Kidney epithelial cell (primary cell): ENCODE results near the gene KRTAP10-12. TPM values are rescaled to one million over a fixed set of nuclear protein-coding genes. Genes with fewer than 3 reads are reported as not detected.

ENCODE experiments used
- DNase-seq: peaks from one replicate; pipeline ENCODE4 v3.0.0-alpha.2; 2010; ENCODE audit warnings: low read depth
- H3K27me3 ChIP-seq: 2 replicates; pipeline ENCODE4 v1.6.0; 2011; ENCODE audit warnings: low read length; ENCODE audit not compliant: control insufficient read depth, insufficient read depth
- H3K36me3 ChIP-seq: 2 replicates; pipeline ENCODE4 v1.5.1; 2011; ENCODE audit warnings: low read length; ENCODE audit not compliant: control insufficient read depth, insufficient read depth
- H3K4me3 ChIP-seq: 2 replicates; pipeline ENCODE4 v1.5.1; 2011; ENCODE audit warnings: low read depth, mild to moderate bottlenecking, control low read depth, low read length
- total RNA-seq: library from RNA; depleted of rRNA; stranded (reverse); fragments of >200 nt; gene quantifications from 2 replicates; pipeline ENCODE4 v1.2.3, GENCODE V29; 2015
- TF ChIP-seq, protein P1 (sequence below): IDR thresholded peaks from 2 replicates; pipeline ENCODE4 v1.5.1; 2011; ENCODE audit warnings: mild to moderate bottlenecking, moderate library complexity, low read length, control low read depth, inconsistent platforms; ENCODE audit not compliant: insufficient read depth, poor library complexity, severe bottlenecking

The KRTAP10-12 gene
- total RNA-seq, 1 donor from 2014 or later: not detected

DNA sequence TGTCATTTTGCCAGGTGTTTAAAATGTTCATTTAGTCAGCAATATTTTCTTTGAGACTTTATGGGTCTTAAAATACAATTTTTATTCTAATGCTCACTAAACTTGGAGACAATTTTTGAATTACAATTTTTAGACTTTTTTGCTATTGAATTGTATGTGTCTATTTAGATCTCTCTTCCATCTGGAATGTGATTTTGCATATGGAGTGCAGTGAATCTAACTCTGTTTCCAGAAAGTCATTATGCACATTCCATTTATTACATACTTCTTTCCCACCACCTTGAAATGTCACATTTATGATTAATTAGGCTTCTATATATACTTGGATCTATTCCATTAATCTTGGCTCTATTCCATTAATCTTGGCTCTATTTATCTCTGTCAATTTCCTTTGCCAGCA is 20.0 kb downstream of the KRTAP10-12 start:
- TF ChIP-seq, protein P1, sequence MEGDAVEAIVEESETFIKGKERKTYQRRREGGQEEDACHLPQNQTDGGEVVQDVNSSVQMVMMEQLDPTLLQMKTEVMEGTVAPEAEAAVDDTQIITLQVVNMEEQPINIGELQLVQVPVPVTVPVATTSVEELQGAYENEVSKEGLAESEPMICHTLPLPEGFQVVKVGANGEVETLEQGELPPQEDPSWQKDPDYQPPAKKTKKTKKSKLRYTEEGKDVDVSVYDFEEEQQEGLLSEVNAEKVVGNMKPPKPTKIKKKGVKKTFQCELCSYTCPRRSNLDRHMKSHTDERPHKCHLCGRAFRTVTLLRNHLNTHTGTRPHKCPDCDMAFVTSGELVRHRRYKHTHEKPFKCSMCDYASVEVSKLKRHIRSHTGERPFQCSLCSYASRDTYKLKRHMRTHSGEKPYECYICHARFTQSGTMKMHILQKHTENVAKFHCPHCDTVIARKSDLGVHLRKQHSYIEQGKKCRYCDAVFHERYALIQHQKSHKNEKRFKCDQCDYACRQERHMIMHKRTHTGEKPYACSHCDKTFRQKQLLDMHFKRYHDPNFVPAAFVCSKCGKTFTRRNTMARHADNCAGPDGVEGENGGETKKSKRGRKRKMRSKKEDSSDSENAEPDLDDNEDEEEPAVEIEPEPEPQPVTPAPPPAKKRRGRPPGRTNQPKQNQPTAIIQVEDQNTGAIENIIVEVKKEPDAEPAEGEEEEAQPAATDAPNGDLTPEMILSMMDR: no peak
- H3K36me3 ChIP-seq: no peaks in the 10 kb centered on the region
- peaks cover 25% of the 10 kb centered on the region for H3K27me3 ChIP-seq
- DNase-seq: no peak
- H3K4me3 ChIP-seq: no peak overlapping the region

DNA sequence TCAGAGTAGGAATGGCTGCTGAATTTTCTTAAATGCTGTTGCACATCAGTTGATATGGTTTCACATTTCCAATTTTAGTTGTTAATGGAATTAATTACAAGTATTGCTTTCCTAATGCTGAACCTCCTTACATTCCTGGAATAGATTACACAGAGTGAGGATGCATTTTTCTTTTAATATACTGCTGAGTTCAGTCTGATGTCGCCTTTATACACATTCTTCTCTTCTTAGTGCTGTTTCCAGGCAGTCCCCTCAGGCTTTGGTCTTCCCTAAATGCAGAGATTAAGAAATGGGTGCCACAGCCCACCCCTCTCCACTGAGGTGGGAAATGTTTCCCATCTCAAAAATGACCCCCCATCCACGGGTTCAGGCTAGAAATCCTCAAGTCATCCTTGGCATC is 21.1 kb downstream of the KRTAP10-12 start:
- TF ChIP-seq, protein P1: no peak
- Histone ChIP-seq H3K4me3 (no peak overlapping the region), H3K36me3 (no peaks in the 10 kb centered on the region), H3K27me3 (peaks cover 17% of the 10 kb centered on the region)
- no peak for DNase-seq

DNA sequence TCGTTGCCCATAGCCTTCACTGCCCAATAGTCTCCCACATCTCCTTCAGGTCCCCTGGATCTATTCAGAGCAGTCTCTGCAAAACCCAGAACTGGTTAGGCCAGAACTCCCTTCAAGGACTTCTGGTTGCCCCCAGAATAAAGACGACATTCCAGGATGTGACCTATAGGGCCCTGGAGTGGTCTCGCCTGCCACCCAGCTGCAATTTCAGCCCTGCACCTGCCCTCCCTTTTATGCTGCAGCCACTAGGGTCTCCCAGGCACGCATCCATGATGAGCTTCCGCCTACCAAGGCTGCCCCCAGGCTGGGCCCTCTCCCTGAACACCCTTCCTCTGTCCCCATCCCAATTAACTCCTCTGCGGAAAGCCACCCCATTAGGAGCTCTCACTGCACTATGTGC is 21.6 kb downstream of the KRTAP10-12 start:
- TF ChIP-seq, protein P1: no peak
- peaks cover 19% of the 10 kb centered on the region for H3K27me3 ChIP-seq
- DNase-seq: no peak
- H3K36me3 ChIP-seq: no peaks in the 10 kb centered on the region
- H3K4me3 ChIP-seq: no peak overlapping the region

DNA sequence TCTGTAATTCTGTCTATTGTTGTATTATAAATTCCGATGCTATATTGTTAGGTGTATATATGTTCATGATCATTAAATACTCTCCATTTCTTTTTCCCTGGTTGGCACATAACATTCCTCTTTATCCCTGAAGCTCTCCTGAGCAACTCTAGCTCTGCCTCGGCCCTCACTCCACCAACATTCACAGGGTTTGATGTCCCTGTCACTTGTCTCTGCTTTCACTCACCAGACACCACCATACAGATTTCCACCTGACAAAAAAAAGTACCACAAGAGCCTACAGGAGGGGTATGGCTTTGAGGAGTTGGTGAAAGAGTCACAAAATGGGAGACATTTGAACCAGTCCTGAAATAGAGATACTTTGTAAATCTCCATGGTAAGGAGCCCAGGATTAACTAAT is 23.2 kb downstream of the KRTAP10-12 start:
- Histone ChIP-seq H3K36me3 (no peaks in the 10 kb centered on the region), H3K4me3 (no peak overlapping the region), H3K27me3 (peaks cover 31% of the 10 kb centered on the region)
- TF ChIP-seq, protein P1: no peak
- DNase-seq: no peak

DNA sequence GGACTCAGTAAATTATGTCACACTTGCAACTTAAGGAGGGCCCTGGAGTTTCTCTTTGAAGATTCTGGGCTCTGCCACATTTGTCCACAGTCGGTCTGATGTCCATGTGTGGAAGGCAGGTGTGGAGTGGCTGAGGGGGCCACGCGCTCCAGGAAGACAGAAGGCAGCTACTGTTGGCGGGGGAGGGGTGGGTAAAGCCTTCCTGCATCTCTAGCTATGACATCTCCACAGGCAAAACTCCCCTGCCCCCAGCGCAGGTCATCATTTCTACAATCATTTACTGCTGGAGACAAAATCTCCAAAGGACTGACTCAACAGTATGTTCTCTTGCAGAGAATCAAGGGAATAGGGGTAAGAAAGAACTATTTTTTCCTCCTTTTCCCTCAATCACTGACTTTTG is 25.8 kb downstream of the KRTAP10-12 start:
- H3K36me3 ChIP-seq: no peaks in the 10 kb centered on the region
- TF ChIP-seq, protein P1: no peak
- H3K27me3 ChIP-seq: peaks cover 34% of the 10 kb centered on the region
- no peak overlapping the region for H3K4me3 ChIP-seq
- no peak for DNase-seq
